GM18873 (cell line): ENCODE data around the gene NEK2.
"Not testable (repeated sequence)": the region's sequence is repeated elsewhere in the genome, so short reads cannot be mapped to it uniquely, and the experiment has no call there.

ENCODE experiments used
- ATAC-seq: cut with Tn5 transposase; IDR thresholded peaks from one replicate; pipeline ENCODE4 v1.9.1; 2021; ENCODE audit warnings: mild to moderate bottlenecking, moderate library complexity, moderate number of reproducible peaks; ENCODE audit not compliant: unreplicated experiment, low FRiP score

NEK2 gene

GRCh38 chr1:211695135-211695816, 19.9 kb upstream of the NEK2 start:
- no peak for ATAC-seq

DNA sequence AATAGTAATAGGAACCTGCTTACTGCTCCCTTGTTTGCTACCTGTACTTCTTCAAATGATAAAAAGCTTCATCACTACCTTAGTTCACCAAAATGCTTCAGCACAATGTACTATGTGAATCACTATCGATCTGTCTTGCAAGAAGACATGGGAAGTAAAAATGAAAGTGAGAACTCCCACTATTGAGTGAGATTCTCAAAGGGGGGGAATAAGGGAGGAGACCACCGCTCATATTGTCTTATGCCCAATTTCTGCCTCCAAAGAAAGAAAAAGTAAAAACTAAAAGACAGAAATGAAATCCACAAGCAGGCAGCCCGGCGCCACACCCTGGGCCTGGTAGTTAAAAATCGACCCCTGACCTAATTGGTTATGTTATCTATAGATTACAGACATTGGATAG, 18.5 kb upstream of the NEK2 start:
- ATAC-seq = not testable (repeated sequence)

DNA sequence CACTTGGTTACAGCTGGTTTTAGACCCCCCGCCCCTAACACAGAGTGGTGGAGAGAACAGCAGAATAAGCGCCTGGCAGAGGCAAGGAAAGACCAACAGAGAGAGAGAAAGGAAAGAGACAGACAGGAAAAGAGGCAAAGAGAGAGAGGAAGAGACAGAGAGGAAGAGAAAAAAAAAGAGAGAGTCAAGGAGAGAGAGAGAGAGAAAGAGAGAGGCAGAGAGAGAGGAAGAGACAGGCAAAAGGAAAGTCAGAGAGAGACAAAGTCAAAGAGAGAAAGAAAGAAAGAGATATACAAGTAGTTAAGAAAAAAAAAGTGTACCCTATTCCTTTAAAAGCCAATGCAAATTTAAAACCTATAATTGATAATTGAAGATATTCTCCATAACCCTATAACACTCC, 13.0 kb upstream of the NEK2 start:
- no peak for ATAC-seq

- ATAC-seq = no peak
Measured at GRCh38 chr1:211687462-211688215, 12.2 kb upstream of the NEK2 start.

DNA sequence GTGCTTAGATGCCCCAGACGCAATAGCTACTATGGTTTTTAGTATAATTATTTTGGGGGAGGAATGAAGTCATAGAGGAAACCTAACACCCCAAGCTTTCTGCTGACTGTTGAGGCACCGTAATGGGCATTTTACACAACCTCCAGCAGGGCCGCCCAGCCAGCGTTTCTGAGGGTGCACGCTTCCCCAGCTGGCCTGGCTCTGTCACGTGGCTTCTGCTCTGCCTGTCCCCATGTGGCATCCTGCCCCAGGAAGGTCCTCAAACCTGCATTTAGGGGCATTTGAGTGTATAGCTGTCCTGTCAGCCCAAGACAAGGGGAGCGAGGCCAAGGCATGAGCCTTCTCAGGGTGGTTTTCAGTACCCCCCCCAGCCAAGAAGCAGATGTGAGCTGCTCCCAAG, 10.4 kb upstream of the NEK2 start:
- no peak for ATAC-seq

DNA sequence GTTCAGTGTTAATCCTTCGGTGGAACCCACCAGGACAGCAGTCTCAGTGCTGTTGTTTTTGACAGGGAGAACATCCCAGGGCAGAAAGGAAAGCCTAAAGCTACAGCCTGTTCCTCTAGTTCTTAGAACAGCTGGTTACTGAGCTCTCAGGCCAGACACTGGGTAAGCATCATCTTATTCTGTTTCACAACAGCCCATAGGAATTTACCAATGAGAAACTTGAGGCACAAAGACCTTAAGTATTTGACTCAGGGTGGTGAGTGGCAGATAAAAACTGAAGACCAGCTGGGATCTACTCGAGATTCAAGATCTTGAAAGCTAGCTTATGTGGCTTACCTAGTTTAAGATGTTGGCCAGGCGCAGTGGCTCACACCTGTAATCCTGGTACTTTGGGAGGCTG, 9.4 kb upstream of the NEK2 start:
- ATAC-seq = no peak

DNA sequence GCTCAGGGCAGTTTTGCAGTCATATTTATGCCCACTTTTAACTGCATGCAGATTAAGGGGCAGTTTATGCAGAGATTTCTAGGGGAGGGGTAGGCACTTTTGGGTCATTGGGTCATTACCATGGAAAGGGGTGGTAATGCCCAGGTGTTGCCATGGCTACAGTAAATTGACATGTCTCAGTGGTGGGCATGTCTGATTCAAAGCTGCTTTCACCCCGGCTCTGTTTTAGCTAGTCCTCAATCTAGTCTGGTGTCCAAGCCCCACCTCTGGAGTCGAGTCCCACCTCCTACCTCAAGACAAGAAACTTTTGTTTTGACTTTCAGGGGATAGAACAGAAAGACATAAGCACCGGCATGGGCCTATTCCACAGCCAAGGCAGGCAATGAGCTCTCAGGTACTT, 8.9 kb upstream of the NEK2 start:
- ATAC-seq = no peak

DNA sequence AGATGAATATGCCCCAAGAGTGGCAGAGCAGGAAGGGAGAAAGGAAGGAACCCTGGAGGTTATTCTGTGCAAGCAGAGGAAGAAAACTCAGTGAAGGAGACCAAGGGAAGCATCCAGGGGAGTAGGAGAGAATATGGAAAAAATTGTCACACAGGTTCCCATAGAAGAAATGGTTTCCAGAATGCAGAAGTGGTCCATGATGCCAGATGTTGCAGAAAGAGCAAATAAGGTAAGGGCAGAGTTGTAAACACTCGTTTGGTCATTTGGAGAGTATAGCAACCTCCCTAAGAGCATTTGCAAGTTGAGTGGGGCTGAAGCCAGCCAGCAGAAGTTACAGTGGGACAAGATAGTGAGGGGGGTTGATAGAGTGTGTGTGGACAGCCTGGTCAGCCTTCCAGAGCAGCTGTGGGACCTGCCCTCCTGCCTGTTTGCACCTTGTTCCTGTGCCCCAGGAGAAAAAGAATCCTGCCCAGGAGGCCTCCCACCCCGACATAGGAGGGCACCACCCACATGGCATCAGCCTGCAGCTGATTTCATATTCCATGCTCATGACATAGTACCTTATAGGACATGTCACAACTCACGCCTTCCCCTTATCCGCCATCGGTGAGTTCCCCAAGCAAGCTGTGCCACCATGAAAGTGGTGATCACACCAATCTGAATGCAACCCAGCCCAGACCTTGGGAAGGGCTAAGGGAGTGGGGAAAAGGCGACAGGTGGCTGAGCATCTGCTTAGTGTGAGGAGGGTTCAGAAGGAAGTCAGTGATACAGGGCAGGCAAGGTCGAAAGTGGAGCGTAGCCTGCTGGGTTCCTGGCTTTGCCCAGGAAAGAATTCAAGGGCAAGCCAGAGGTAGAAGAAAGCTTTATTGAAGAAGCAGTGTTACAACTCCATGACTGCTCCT, 8.2 kb upstream of the NEK2 start:
- no peak for ATAC-seq

DNA sequence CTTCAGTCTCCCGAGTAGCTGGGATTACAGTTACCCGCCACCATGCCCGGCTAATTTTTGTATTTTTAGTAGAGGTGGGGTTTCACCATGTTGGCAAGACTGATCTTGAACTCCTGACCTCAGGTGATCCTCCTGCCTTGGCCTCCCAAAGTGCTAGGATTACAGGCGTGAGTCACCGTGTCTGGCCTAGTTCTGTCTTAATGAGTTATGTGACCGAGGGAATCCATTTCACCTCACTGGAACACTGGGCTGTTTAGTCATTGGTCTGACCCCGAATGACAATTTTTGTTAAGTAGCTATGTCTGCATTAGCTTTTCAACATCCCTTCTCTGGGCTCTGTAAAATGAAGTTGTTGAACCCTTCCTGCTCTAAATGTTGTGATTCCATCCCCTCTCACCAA, 6.8 kb upstream of the NEK2 start:
- ATAC-seq = not testable (repeated sequence)

- ATAC-seq = peak; percentile 47
Measured at GRCh38 chr1:211680752-211681327, 5.4 kb upstream of the NEK2 start.

GRCh38 chr1:211677659-211678058, 2.2 kb upstream of the NEK2 start:
- peak; percentile 35 for ATAC-seq

DNA sequence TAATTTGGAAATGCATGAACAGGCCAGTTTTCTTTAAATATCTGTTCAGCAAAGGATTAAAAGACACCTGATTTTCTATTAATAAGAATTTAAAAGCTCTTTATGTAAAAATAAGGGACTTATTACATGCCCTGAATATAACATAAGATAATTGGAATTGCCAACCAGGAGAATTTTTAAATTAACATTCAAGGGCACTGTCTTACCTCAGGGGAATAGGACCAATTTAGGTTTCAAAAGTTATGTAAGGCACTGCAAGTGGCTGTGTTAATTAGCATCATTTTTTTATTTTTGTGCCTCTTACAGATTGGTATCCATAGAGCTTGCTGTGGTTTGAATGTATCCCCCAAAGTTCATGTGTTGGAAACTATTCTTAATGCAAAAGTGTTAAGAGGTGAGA, 1.3 kb upstream of the NEK2 start:
- no peak for ATAC-seq

GRCh38 chr1:211676106-211676583, 724 bp upstream of the NEK2 start:
- ATAC-seq = no peak

GRCh38 chr1:211667065-211667617, 8.3 kb downstream of the NEK2 start:
- no peak for ATAC-seq

DNA sequence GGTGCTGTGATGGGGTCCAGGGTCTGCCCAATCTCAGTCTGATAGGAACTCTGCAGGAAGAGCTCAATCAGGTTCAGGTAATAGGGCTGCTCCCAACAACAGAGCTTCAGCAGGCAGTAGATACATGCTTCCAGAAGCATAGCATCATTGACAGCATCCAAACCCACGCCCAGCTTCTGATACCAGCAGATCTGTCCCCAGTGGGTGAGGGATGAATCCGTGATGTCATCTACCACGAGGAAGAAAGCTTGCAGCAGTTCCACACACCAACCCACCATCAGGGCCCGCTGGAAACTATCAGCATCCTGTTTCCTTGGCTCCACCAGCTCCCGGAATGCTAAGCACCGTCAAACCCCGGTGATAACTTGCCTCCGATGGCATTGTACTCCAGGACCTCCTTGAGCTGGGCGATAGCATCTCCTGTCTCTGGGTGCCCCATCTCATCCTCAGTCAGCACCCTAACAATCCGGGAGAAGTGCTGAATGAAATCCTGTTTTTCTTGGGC, 14.7 kb downstream of the NEK2 start:
- no peak for ATAC-seq

GRCh38 chr1:211656728-211657127, 18.7 kb downstream of the NEK2 start:
- ATAC-seq = no peak

DNA sequence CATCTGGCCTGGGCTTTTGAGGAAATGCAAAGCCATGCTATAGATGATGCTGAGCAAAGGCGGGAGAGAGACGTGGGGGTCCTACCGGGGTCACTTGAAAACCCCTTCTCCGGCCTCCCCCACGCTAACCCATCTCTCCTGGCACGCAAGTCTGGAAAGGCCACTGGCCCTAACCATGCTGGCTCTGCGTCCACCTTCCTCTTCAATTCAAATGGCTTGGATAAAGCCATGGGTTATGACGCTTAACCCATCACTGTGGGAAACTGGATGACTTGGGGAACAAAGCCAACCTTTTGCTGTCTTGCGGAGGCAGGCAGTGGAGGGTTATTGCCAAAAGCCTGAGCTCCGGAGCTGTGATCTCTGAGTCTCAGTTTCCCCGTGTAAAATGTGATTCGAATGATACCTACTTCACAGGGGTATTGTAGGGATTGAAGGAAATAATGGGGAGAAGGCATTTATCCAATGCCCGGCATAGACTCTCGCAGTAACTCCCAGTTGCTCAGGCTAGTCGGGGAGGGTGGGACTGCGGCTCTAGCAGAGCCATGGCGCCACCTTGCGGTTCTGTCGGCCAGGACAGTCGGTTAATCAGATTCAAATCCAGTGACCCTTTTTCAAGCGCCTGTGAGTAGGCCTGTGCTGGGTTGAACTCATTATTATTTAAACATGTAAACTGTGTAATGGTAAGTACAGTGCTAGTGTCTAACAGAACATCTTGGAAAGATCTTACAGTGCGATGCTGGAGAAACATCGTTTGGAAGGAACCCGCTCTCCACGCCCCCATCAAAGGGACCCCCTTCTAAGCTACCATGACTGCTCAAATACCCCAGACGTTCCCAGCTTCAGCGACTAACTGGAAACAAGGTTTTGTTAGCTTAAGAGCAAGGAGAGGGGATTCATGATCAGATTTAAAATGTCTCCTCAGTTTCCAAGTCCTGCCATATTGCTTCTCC, 20.3 kb downstream of the NEK2 start:
- no peak for ATAC-seq

DNA sequence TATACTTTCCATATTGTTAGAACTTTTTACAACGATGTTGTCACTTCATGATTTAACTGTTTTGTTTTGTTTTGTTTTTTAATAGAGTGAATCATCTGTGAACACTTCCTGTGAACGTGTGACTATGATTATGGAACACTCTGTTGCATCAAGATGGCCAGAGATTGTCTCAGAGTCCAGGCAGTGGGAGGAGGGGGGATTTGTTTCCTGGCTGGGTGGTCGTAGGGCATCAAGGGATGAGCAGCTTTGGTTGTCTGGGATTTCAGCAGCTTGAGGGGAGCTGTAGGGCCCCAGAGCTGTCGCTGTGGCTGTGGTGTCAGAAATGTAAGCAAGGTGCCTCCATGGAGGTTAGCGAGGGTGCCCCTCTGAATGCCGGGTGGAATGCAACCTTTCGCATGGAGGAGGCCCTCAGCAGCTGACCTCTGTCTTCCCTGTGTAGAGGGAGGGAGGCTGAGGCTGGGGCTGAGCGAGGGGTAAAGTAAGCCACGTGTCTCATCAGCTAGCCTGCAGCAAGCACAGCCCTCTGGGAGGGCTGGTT, 21.4 kb downstream of the NEK2 start:
- no peak for ATAC-seq

- no peak for ATAC-seq
Measured at GRCh38 chr1:211653293-211653692, 22.1 kb downstream of the NEK2 start.
